Neural progenitor cell (in vitro differentiated cells): Measurements from ENCODE around the gene DLG2.

Experiments used
- CTCF ChIP-seq: fragments of 200-600 bp; sonication (generic); IDR thresholded peaks from 2 replicates; pipeline ENCODE4 v1.5.1; 2017; ENCODE audit warnings: antibody characterized with exemption, mild to moderate bottlenecking
- EZH2phosphoT487 ChIP-seq: fragments of 200-600 bp; sonication (generic); IDR thresholded peaks from 2 replicates; pipeline ENCODE4 v1.6.1; 2017; ENCODE audit warnings: antibody characterized with exemption

- TF ChIP-seq CTCF (no peak), EZH2phosphoT487 (no peak)
These were observed 319.8 kb downstream of the DLG2 start for GRCh38 chr11:85307366-85307765.
